ENCODE measurements around the gene KRTAP13-3. TPM values are rescaled to one million over a fixed set of nuclear protein-coding genes. Genes with fewer than 3 reads are reported as not detected.

KRTAP13-3 gene
- total RNA-seq, 1 experiment from 2014 or later, result not detected

- Histone ChIP-seq H4K20me1 (ENCODE audit: low read length) (no peaks in the 10 kb centered on the region), H3F3A (ENCODE audit: low read length, unreplicated experiment) (no peaks in the 10 kb centered on the region), H3K79me2 (ENCODE audit: low read length) (no peaks in the 10 kb centered on the region), H3K9me2 (replicated peaks; ENCODE audit: low read length) (no peaks in the 10 kb centered on the region), H3K27me3 (ENCODE audit: low read length) (peaks cover 52% of the 10 kb centered on the region), H3K4me1 (ENCODE audit: insufficient read depth, low read length) (peaks cover 5% of the 10 kb centered on the region; the same call in 1 of the 2 replicates), H3K4me2 (ENCODE audit: low read length) (no peak overlapping the region), H2AFZ (ENCODE audit: low read length) (no peak overlapping the region), H3K36me3 (ENCODE audit: low read depth, low read length) (no peaks in the 10 kb centered on the region), H3K4me3 (ENCODE audit: low read length) (no peak overlapping the region), H3K9me3 (ENCODE audit: low read length) (no peaks in the 10 kb centered on the region), H3K9ac (ENCODE audit: low read length) (no peak overlapping the region), H3K27ac (ENCODE audit: low read length) (no peak overlapping the region)
- TF ChIP-seq CTCF (conservative IDR thresholded peaks at IDR 0.05; ENCODE audit: low read depth, low read length) (peak; percentile 75), EZH2phosphoT487 (IDR thresholded peaks at IDR 0.05; ENCODE audit: borderline replicate concordance, low read length) (no peak), EZH2 (IDR thresholded peaks at IDR 0.05; ENCODE audit: low read length, unreplicated experiment) (no peak)
- POLR2A ChIA-PET (ENCODE audit: unreplicated experiment), result no interaction called here
- CTCF ChIA-PET, result interaction anchor here (0.6 to 0.8 kb wide), 3 partner anchors 25 to 279 kb away, joined by 3 to 9 read pairs (median 3); no protein-coding TSS in a partner anchor
- no TSS peak for BruUV-seq (replicated peaks)
- DNase-seq (peak; percentile 78), ATAC-seq (peak; percentile 85)
- intact Hi-C loops (cut with micrococcal nuclease), result loop anchor here (10.0 kb wide), 1 partner anchor 651 kb away; no protein-coding TSS in a partner anchor
These were observed 8.4 kb upstream of the KRTAP13-3 start for GRCh38 chr21:30434033-30434631.

- H3K9ac ChIP-seq (ENCODE audit: low read length), result no peak within 1 kb of the TSS
- no peak for DNase-seq
- no peak for TF ChIP-seq EZH2 (IDR thresholded peaks at IDR 0.05; ENCODE audit: low read length, unreplicated experiment)
- H3K36me3 ChIP-seq (ENCODE audit: low read depth, low read length), result no peaks in the 10 kb centered on the region
- H3K4me2 ChIP-seq (ENCODE audit: low read length), result no peak within 1 kb of the TSS
- intact Hi-C loops (cut with micrococcal nuclease), result loop anchor here (10.0 kb wide), 1 partner anchor 655 kb away; no protein-coding TSS in a partner anchor
- H3K27ac ChIP-seq (ENCODE audit: low read length), result no peak within 1 kb of the TSS
- ATAC-seq, result no peak
- no peak within 1 kb of the TSS for H3K4me3 ChIP-seq (ENCODE audit: low read length)
- POLR2A ChIA-PET (ENCODE audit: unreplicated experiment), result no interaction called here
- H4K20me1 ChIP-seq (ENCODE audit: low read length), result no peaks in the 10 kb centered on the region
- no peaks in the 10 kb centered on the region for H3K9me3 ChIP-seq (ENCODE audit: low read length)
- no peaks in the 10 kb centered on the region for H3K79me2 ChIP-seq (ENCODE audit: low read length)
- H3K9me2 ChIP-seq (replicated peaks; ENCODE audit: low read length), result no peaks in the 10 kb centered on the region
- CTCF ChIA-PET, result no interaction called here
- H2AFZ ChIP-seq (ENCODE audit: low read length), result no peak within 1 kb of the TSS
- no peaks in the 10 kb centered on the region for H3K4me1 ChIP-seq (ENCODE audit: insufficient read depth, low read length)
- H3K27me3 ChIP-seq (ENCODE audit: low read length), result peaks cover 37% of the 10 kb centered on the region
- BruUV-seq (replicated peaks), result no TSS peak
- no peaks in the 10 kb centered on the region for H3F3A ChIP-seq (ENCODE audit: low read length, unreplicated experiment)
These were observed 4.5 kb upstream of the KRTAP13-3 start, which contains the start of gene KRTAP13-4 for GRCh38 chr21:30430170-30430655. TSS of gene KRTAP13-4 (plus strand) at chr21:30430220. CDS start at chr21:30430276, 56 bp downstream.

- TF ChIP-seq EZH2 (IDR thresholded peaks at IDR 0.05; ENCODE audit: low read length, unreplicated experiment), result no peak
- no peak for TF ChIP-seq CTCF (conservative IDR thresholded peaks at IDR 0.05; ENCODE audit: low read depth, low read length)
- TF ChIP-seq EZH2phosphoT487 (IDR thresholded peaks at IDR 0.05; ENCODE audit: borderline replicate concordance, low read length), result no peak
- Histone ChIP-seq H3K4me2 (ENCODE audit: low read length) (no peak overlapping the region), H3K79me2 (ENCODE audit: low read length) (no peaks in the 10 kb centered on the region), H3K27me3 (ENCODE audit: low read length) (peaks cover 43% of the 10 kb centered on the region), H3K9me3 (ENCODE audit: low read length) (no peaks in the 10 kb centered on the region), H3K9me2 (replicated peaks; ENCODE audit: low read length) (no peaks in the 10 kb centered on the region), H3K36me3 (ENCODE audit: low read depth, low read length) (no peaks in the 10 kb centered on the region), H3K9ac (ENCODE audit: low read length) (no peak overlapping the region), H3K4me1 (ENCODE audit: insufficient read depth, low read length) (no peaks in the 10 kb centered on the region), H3K27ac (ENCODE audit: low read length) (no peak overlapping the region), H3K4me3 (ENCODE audit: low read length) (no peak overlapping the region), H2AFZ (ENCODE audit: low read length) (no peak overlapping the region), H4K20me1 (ENCODE audit: low read length) (no peaks in the 10 kb centered on the region), H3F3A (ENCODE audit: low read length, unreplicated experiment) (no peaks in the 10 kb centered on the region)
- POLR2A ChIA-PET (ENCODE audit: unreplicated experiment), result no interaction called here
- no TSS peak for BruUV-seq (replicated peaks)
- DNase-seq (no peak), ATAC-seq (no peak)
- intact Hi-C loops (cut with micrococcal nuclease), result no loop called here
- CTCF ChIA-PET, result no interaction called here
These were observed 1.0 kb upstream of the KRTAP13-3 start for GRCh38 chr21:30426731-30427130.
